Neutrophil (primary cell): ENCODE measurements around the gene SLC10A7.

ENCODE experiments used
- H3K27ac ChIP-seq: fragments of 200-600 bp; sonication (generic); 2 replicates; pipeline ENCODE4 v1.5.1; 2016; ENCODE audit warnings: mild to moderate bottlenecking, moderate library complexity
- H3K27me3 ChIP-seq: fragments of 200-600 bp; sonication (generic); 2 replicates; pipeline ENCODE4 v1.6.0; 2016; ENCODE audit warnings: mild to moderate bottlenecking
- H3K36me3 ChIP-seq: fragments of 200-600 bp; sonication (generic); 2 replicates; pipeline ENCODE4 v1.5.1; 2017
- H3K4me1 ChIP-seq, 2 experiments: fragments of 200-600 bp in 1 of 2; sonication (generic) in 1 of 2; 1 replicate in 1 of 2; 2 replicates in 1 of 2; pipeline versions ENCODE4 v1.5.1 to v1.6.1; 2013 to 2016; ENCODE audit warnings: low read depth in 1 of 2, low read length in 1 of 2, mild to moderate bottlenecking in 1 of 2, moderate library complexity in 1 of 2; ENCODE audit not compliant: control insufficient read depth in 1 of 2, insufficient read depth in 1 of 2
- H3K4me3 ChIP-seq, 2 experiments: fragments of 200-600 bp in 1 of 2; sonication (generic) in 1 of 2; 1 replicate in 1 of 2; 2 replicates in 1 of 2; pipeline ENCODE4 v1.5.1; 2013 to 2016; ENCODE audit warnings: low read depth in 1 of 2, low read length in 1 of 2, mild to moderate bottlenecking in 1 of 2, moderate library complexity in 1 of 2
- H3K9me3 ChIP-seq: fragments of 200-600 bp; sonication (generic); 2 replicates; pipeline ENCODE4 v1.5.1; 2016
- TF ChIP-seq, protein P1 (sequence below): fragments of 200-600 bp; sonication (generic); IDR thresholded peaks from 2 replicates; pipeline ENCODE4 v1.5.1; 2016; ENCODE audit warnings: antibody characterized with exemption

SLC10A7 gene

DNA sequence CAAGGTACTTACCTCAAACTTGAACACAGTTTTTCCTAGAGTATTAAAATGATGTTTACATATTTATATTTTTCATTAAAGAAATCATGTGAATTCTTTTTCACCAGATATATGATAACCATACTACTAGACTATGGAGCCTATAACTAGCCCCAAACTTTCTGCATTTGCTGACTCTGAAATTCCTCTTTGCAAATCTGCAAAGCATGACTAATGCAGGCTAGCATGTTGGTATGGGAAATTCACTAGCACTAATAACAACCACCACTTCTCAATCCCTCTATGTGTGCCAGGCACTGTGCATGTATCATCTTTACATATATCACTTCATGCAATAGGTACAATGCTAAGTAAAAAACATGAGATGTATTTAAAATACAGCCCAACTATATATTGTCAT lies 51.1 kb downstream of the SLC10A7 start:
- TF ChIP-seq, protein P1, sequence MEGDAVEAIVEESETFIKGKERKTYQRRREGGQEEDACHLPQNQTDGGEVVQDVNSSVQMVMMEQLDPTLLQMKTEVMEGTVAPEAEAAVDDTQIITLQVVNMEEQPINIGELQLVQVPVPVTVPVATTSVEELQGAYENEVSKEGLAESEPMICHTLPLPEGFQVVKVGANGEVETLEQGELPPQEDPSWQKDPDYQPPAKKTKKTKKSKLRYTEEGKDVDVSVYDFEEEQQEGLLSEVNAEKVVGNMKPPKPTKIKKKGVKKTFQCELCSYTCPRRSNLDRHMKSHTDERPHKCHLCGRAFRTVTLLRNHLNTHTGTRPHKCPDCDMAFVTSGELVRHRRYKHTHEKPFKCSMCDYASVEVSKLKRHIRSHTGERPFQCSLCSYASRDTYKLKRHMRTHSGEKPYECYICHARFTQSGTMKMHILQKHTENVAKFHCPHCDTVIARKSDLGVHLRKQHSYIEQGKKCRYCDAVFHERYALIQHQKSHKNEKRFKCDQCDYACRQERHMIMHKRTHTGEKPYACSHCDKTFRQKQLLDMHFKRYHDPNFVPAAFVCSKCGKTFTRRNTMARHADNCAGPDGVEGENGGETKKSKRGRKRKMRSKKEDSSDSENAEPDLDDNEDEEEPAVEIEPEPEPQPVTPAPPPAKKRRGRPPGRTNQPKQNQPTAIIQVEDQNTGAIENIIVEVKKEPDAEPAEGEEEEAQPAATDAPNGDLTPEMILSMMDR: no peak
- no peak overlapping the region for H3K27ac ChIP-seq
- H3K4me1 ChIP-seq: no peaks in the 10 kb centered on the region
- H3K9me3 ChIP-seq: no peaks in the 10 kb centered on the region
- H3K36me3 ChIP-seq: no peaks in the 10 kb centered on the region
- H3K4me3 ChIP-seq: no peak overlapping the region
- no peaks in the 10 kb centered on the region for H3K27me3 ChIP-seq

DNA sequence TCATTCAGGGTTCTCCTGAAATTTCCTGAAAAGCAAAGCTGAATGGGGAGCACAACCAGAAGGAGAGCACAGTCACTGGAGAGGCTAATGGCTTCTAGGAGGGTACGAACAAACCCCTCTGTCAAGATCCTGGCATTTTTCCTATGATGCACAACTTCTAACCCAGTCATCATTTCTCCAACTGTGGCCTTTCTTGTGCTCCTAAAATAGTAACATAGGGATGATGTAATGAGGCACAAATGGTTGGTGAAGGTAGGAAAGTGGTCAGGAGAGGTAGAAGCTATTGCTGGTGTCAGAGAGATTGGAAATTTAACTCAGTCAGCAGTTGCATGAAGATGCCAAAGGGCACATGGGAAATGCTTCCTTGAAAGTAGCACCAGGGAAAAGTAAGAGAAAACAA lies 52.7 kb downstream of the SLC10A7 start:
- no peak overlapping the region for H3K4me3 ChIP-seq
- no peaks in the 10 kb centered on the region for H3K4me1 ChIP-seq
- H3K9me3 ChIP-seq: no peaks in the 10 kb centered on the region
- H3K36me3 ChIP-seq: no peaks in the 10 kb centered on the region
- no peaks in the 10 kb centered on the region for H3K27me3 ChIP-seq
- H3K27ac ChIP-seq: no peak overlapping the region
- TF ChIP-seq, protein P1: no peak

DNA sequence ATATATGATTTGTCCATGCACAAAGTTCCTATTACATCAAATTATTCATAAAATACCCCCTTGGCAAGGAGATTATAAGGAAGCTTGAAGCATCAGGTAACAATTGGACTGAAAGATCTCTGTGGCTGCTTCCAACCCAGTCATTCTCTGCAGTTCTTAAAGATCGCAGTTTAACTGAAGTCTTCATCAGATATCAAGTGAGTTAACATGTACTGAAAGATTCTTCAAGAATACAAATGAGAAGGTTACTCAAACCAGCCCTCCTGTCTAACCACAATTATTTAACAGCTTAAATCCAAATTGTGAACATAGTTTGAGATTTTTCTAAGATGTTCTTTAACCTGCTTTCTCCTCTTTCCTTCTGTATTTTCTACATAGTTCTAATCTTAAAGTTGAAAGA lies 56.1 kb downstream of the SLC10A7 start:
- no peaks in the 10 kb centered on the region for H3K4me1 ChIP-seq
- H3K9me3 ChIP-seq: no peaks in the 10 kb centered on the region
- H3K27ac ChIP-seq: no peak overlapping the region
- TF ChIP-seq, protein P1: no peak
- no peaks in the 10 kb centered on the region for H3K36me3 ChIP-seq
- no peaks in the 10 kb centered on the region for H3K27me3 ChIP-seq
- H3K4me3 ChIP-seq: no peak overlapping the region

DNA sequence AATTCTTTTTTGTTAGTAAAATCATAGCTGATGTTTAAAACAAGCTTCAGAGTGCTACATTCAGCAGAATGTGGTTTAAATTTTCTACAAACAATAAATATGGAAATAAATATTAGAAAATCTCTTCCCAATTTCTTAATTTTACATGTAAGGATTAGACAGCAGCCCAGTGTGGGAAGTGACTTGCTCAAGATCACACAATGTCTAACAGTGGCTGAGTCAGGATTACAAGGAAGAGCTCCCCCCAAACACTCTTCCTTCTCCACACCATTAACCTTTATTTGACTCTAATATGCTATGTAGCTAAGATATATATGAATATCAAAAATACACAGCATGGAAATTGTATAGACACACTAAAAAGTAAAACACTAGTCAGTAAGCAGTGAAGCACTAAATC lies 59.5 kb downstream of the SLC10A7 start:
- no peaks in the 10 kb centered on the region for H3K4me1 ChIP-seq
- no peaks in the 10 kb centered on the region for H3K9me3 ChIP-seq
- no peaks in the 10 kb centered on the region for H3K27me3 ChIP-seq
- H3K27ac ChIP-seq: no peak overlapping the region
- no peaks in the 10 kb centered on the region for H3K36me3 ChIP-seq
- no peak overlapping the region for H3K4me3 ChIP-seq
- TF ChIP-seq, protein P1: no peak

DNA sequence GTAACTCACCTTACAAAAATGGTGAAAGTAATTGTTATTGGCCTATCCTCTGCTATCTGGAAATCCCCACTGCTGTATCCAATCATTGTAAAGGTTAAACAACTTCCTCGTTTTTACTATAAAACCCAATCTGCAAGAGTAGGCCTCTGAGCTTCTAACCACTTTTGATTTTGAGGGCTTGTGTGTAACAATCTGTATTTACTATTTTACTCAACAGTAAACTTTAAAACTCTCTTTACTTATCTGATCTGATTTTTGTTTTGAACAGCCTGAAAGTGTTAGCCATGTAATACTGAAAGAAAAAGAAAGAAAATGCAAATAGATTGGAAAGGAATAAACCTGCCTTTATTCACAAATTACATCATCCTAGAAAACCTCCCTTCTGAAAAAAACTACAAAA lies 63.1 kb downstream of the SLC10A7 start:
- H3K9me3 ChIP-seq: no peaks in the 10 kb centered on the region
- H3K27ac ChIP-seq: no peak overlapping the region
- peaks cover 2 to 3% of the 10 kb centered on the region in 2 experiments for H3K4me1 ChIP-seq
- H3K27me3 ChIP-seq: no peaks in the 10 kb centered on the region
- no peak overlapping the region for H3K4me3 ChIP-seq
- H3K36me3 ChIP-seq: no peaks in the 10 kb centered on the region
- TF ChIP-seq, protein P1: no peak

DNA sequence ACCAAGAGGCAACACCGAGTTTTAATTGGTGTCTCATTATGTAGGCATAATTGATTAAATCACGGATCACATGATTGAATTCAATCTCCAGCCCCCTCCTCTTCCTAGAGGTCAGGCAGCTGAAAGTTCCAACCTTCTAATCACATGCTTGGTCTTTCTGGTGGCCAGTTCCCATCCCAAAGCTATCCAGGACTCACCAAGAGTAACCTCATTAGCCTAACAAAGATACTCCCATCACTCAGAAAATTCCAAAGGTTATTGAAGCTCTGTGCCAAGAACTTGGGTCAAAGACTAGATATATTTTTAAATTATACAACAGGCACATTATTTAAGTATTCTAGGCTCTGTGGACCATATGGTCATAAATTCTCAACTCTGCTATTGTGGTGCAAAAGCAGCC lies 65.1 kb downstream of the SLC10A7 start:
- Histone ChIP-seq H3K27me3 (no peaks in the 10 kb centered on the region), H3K27ac (no peak overlapping the region), H3K4me1 (peaks cover 3 to 5% of the 10 kb centered on the region in 2 experiments), H3K4me3 (no peak overlapping the region), H3K36me3 (no peaks in the 10 kb centered on the region), H3K9me3 (no peaks in the 10 kb centered on the region)
- TF ChIP-seq, protein P1: no peak
